ENCODE data around the gene ANGPT4.
A peak's percentile ranks its signal among the peaks of the same experiment; 100 is the strongest.

ANGPT4 gene

DNA sequence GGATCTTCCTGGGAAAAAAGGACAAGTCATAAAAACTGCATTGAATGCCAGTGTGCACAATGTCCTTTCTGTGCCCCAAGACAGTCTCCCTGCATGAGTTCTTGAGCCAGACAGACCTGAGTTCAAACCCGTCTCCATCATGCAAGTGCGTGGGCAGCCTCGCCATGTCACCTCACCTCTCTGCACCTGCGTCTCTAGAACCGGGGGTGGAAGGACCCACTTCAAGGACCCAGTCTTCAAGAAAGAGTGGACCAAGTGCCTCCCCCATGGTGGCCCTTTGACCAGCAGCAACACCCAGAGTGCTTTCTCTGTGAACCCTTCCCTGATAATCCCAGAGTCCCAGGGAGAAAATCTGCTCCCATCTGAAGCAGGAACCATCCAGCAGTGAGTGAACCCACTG is 23.5 kb upstream of the ANGPT4 start:
- no peak for DNase-seq (ENCODE audit: low read depth)

DNA sequence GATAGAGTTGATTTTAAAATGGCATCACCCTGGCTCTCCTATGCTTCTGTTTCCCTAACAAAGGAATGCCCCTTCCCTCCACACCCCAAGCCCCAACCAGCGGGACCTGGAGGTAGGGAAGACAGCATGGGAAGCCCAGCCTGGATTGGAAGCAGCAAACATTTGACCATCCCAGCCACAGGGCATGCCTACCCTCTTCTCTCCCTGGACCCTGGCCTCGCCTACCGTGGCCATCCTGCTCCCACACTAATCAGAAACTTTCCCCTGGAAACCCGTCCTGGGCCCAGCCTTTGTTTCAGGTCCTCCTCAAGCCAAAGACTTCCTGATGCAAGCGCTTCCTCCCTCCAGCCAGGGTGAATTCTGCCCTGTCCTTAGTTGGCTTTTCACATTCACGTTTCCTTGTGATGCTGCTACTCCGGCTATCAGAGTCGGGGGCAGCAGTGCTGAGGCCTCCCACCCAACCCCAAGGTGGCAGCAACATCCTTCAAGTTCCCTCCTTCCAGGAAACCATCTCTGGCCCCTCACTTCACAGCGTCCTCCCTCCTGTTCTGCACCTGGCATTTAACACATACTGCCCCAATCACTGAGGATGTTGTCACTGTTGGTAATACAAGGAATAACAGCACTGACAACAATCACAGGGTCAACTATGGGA is 18.2 kb upstream of the ANGPT4 start:
- no peak for DNase-seq (ENCODE audit: low read depth)

DNA sequence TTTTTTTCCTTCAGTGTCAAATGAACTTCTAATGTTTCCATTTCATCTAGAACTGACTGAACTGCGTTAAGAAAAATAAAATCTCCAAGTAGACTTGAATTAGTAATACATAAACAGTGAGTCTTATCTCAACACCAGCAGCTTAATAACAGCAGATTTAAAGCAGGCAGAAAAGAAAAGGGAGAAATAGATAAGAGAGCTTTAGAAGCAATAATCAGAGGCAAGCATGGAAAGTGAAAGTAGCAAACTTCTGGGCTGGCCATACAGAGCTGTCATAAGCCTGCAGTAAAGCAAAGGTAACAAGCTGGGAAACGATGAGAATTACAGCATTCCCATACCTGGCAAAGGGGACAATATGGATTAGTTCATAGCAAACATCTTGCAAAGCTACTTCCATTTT is 16.9 kb upstream of the ANGPT4 start:
- DNase-seq (ENCODE audit: low read depth), result no peak

DNA sequence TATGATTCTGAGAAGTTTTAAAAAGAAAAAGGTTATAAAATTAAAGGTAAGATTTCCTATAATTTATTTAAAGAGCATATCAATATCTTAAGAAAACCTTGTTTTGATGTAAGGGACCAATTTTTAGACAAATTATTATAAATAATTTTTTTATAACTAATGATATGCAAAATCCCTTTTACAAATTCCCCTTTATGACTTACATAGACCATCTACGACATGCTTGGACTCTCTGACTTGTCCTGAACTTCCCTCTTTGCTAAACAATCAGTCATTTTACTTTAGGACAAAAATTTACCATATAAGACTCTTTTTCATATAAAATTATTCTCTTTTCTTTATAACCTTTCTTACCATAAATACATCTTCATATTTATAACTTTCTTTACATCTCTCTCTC is 15.3 kb upstream of the ANGPT4 start:
- no peak for DNase-seq (ENCODE audit: low read depth)

DNA sequence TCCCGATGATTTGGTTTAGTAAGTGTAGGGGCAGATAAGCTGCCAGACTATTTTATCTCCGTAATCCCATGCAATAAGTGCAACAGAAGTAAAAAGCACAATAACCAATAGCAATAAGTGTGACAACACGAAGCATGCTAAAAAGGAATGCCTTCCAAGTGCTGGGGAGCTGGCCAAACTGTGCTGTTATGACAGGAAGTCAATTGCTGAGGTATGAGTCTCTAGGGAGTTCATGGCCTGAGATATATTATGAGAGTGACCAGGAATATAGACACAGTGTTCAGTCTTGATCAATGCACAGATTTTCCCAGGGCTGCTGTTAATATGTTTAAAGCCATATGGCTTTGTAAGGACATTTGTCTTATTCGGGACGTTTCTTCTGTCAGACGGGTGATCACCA is 10.5 kb upstream of the ANGPT4 start:
- no peak for DNase-seq (ENCODE audit: low read depth)

DNA sequence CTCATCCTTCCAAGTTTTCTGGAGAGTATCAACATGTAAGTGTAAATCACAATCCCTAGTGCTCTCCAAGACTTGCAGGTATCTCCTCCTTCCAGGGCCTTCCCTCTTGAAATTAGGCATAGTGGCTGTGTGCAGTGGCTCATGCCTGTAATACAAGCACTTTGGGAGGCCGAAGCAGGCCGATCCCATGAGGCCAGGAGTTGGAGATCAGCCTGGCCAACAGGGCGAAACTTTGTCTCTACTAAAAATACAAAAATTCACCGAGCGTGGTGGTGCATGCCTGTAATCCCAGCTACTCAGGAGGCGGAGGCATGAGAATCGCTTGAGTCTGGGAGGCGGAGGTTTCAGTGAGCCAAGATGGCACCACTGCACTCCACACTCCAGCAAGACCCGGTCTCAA is 9.4 kb upstream of the ANGPT4 start:
- DNase-seq (ENCODE audit: low read depth), result no peak

DNA sequence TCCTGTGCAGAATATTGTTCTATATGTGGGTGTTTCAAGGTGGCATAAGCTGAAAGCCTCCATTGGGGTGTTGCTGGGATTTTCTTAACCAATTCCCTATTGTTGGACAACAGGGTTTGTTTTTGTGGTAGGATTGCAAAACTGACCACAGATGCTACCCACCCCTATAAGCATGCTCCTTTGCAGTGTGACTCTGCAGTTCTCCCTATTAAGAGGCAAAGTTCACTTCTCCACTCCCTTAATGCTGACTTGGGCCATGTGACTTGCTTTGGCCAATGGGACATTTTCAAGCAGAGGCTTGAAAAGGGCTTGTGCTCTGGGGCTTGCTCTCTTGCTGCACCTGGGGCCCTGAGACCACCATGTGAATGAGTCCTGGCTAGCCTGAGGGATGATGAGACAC is 8.5 kb upstream of the ANGPT4 start:
- DNase-seq (ENCODE audit: low read depth), result no peak

DNA sequence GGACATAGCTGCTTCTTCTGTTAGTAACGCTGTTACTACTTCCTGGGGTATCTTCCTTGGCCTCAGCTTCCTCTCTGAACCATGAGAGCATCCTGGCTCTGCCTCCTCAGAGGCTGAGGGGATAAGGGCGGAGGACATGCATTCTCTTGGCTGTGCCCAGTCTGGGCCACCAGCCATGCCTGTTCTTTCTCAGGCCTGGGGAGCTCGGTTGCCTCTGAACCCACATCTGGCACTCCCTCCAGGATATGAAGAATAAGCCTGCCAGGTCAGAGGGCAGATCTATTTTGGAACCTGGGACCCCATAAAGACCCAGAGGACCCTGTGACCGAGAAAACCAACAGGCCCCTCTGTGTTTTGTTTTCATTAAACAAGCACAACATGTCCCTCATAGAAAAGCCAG is 6.6 kb upstream of the ANGPT4 start:
- no peak for DNase-seq (ENCODE audit: low read depth)

DNA sequence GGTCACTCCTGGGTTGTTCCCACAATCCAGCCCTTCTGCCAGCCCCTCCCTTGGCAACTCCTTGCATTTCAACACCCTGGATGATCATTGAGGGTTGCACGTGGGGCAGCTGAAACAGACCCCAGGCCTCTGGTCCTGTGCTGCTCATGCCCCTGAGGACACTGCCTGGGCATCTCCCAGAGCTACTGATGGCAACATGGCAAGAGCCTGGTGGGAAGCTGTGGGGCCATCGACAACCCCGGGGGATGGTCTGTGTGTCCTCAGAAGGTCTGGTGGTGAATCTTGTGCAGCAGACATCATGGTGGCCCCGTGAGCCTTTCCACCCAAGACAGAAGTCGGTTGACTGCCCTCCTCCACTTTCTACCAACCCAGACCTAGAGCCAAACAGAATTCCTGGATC is 4.9 kb upstream of the ANGPT4 start:
- DNase-seq (ENCODE audit: low read depth), result no peak

DNA sequence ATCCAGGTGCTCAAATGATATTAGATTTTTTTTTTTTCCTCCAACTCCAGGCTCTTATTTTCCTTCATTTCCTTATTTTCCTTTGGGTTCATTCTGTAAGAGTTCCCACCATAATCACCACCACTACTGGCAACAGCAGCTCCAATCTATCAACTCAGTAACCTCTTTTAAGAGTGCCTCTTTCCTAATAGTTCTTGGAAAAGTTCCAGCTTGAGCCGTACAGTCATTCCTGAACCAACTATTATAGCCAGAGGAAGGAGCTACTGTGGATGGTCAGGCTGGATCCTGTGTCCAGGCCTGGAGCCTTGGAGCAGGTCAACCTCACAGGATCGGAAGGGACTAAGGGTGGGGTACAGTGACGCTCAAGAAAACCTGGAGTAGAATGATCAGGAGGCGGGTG is 4.2 kb upstream of the ANGPT4 start:
- DNase-seq (ENCODE audit: low read depth), result peak; percentile 3

DNA sequence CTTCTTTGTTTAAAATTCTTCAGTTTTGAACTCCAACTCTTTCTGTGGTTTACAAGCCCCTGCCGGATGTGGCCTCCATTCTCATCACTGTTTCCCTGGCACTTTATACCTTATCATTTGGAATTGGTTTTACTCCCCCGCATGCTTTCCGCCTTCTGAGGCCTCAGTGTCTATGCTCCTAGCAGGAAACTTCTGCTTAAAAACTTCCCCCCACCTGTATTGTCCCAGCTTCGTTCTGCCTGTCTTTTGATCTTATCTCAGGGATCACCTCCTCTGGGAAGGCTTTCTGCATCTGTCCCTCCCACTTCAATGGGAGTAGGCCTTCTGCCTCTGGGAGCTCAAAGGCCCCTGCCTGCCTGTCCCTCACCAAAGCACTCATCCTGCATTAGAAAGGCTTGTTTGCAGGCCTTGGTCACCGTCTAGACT is 3.4 kb upstream of the ANGPT4 start:
- no peak for DNase-seq (ENCODE audit: low read depth)

DNA sequence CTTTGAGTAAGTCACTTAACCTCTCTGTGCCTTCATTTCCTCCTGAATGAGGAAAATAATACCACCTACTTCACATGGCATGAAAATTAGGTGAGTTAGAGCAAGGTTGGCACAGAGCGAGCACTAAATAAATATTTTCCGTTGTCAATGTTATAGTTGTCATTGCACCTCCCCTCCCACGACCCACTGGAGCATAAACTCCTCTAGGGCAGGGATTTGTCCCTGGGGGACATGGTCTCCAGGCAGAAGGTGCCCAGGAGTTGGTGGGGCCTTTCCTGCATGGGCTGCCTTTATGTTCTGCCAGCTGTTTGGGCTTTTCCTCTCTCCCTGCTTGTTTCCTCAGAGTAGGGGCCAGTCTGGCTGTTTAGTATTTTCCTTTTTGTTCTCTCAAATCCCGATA is 1.3 kb upstream of the ANGPT4 start:
- DNase-seq (ENCODE audit: low read depth), result no peak

DNA sequence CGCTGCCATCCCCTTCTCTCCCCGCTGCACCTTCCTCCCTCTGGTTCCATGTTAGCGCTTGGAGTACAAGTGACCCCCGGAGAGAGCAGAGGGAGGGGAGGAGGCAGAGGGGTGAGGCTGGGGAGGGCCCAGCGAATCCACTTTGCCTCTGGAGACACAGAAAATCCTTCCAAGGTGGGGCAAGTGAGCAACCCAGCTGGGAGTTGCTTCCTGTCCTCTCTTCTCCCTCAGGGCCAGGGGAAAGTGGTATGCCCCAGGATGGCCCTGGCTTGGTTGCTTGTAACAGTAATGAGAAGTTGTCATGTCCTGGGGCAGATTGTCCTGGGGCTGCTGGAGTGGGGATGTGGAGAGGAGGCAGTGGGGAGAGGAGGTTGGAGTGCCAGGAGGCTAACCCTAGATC is 691 bp upstream of the ANGPT4 start:
- no peak for DNase-seq (ENCODE audit: low read depth)

DNA sequence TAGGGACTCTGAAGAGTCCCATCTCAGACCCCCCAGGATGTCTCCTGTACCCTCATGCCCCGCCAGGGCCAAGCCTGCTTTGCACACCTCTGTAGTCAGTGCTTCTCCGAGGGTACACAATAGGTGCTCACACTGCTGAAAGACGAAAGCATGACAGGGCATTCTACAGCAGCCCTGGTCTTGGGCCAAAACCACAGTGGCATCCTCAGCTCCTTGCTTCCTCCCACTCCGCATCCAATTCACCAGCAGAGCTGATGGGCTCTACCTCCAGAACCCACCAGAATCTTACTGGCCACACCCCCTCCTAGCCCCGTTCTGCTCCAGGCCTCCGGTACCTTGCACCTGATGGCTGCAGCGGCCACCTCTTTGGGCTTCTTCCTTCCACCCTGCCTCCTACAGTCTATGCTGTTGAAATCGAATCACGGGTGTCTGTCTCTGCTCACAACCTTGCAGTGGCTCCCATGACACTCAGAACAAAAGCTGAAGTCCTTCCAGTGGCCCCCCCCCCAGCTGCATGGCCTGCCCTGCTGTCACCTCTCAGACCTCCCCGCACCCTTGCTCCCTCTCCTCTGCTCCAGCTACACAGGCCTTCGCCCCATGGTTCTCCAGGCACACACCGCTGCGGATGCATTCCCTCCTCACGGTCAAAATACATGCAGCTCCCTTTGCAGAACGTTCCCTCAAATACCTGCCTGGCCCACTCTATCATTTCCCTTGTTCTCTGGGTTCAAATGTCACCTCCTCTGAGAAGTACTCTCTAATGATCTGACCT is 1.2 kb downstream of the ANGPT4 start:
- no peak for DNase-seq (ENCODE audit: low read depth)

DNA sequence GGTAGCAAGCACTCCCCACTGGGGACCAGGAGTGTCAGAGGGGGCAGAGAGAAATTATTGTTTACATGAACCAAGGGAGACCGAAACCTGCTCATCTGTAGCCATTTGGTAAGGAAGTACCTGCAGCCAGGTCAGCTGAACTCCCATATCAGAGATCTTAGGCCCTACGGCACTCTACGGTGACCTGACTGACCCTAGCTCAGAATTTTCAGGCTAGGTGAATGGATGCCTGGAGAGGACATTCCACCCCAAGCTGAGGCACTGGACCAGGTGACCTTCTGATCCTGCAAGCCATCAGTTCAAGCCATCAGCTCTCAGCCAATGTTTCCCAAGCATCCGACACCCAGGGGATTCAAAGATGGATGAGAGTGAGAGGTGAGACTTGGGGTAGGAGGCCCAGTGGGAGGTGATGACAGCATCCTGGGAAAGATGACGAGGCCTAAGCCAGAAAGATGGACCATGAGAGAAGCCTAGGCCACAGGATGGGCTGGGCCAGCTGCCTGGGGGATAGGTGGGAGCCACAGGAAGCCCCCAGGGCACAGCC is 2.8 kb downstream of the ANGPT4 start:
- no peak for DNase-seq (ENCODE audit: low read depth)

DNA sequence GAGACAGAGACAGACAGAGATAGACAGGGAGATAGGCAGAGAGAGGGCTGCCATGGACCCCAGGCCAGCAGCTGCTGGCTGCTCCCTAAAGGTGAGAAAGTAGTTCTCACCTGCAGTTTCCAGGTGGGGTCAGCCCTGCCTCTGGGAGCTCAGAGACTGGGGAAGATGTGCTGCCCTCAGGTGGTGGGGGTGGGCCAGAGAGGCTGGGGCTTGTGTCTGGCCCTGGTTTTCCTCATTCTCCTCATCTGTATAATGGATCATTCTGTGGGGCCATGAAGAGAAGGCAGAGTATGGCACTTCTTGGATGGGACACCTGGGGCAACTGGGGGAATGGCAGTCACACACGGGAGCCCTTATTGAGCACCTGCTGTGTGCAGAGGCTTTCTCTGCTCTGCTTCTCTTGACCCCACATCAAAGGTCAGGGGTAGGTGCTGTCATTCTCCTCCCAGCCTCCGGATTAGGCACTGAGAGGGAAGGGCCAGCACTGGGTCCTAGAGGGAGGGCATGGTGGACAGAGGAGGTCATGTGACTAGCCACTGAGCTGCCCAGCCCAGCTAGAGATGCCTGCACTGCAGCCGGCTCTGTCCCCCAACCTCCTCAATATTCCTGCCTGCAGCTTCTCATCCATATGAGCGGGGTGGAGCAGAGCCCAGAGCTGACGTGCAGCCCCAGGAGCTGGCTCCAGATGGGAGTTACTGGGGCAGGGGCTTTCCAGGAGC is 4.1 kb downstream of the ANGPT4 start:
- no peak for DNase-seq (ENCODE audit: low read depth)

DNA sequence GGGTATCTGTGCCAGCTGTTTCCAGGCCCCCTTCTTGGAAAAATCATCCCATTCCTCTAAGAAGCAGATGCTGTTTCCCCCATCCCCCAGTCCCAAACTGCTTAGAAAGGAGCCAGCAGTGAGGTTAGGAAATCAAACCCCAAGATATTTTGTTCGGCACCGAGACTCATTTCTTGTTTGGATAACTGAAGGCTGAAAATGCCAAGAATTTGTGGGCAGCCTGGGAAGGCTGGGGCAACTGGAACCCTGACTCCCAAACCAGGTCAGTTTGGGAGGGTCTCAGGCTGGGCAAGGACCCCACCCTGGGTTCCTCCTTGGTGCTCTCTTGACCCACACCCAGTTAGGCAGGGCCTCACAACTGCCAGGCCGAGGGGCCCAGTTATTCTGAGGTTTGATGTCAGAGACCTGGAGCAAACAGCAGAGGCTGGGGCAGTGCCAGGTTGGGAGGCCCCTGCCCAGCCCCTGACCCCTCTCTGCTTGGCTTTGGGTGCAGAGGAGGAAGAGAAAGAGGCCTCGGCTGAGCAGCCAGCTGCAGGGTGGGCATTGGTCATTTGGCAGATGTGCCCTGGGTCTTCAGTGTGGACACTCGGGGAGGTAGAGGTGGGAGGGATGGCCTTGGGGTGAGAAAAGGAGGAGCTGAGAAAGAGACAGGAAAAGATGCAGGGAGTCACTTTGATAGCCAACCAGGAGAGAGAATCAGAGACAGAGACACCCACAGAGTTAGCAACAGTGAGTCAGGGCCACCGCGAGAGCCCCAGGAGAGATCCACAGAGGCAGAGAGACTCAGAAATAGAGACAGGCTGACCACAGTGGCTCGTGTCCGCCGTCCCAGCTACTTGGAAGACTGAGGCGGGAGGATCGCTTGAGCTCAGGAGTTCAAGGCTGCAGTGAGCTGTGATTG is 5.0 kb downstream of the ANGPT4 start:
- DNase-seq (ENCODE audit: low read depth), result no peak

DNA sequence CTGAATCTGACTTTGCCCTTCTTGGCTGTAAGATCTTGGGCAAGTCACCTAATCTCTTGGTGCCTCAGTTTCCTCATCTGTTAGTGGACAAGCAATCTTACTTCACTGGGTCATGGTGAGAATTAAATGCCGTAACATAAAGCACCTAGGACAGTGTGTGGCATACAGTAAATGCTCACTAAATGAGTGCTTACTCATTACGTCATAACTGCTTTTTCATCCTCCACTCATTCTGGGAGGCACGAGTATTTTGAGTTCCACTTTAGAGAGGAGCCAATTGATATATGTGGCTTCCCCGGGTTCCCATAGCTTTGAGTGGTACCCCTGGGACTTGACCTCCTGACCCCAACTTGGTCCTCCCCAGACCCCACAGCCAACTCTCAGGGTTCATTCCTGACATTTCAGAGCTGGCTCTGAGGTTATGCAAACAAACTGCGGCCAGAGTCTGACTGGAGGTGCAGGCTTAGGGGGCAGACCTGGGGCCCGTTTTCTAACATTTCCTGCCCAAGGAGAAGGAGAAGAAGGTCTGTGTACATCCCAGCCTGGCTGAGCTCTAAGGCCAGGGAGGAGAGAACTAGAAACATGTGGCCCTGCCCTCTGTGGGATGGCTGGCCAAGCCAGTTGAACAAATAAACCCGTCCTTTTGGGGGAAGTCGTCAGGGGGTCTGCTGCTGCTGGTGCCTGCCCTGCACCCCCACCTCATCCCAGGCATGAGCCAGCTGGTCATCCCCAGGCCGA is 5.8 kb downstream of the ANGPT4 start:
- DNase-seq (ENCODE audit: low read depth), result no peak

DNA sequence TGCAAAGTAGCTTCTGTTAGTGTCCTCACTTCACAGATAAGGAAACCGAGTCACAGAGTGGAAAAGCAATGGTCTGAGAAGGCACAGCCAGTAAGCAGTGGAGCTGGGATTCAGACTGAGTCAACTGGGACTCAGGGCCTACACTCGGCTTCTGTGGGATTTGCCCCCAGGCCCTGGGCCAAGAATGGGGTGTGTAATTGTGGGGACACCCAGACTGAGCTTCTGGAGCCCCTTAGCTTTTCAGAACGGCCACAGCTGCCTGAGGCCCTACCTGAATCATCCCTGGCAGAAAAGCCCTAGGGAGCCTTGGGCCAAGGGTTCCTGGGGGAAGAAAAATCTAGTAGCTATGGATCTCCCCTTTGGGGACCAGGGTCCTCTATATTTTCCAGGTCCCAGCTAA is 6.5 kb downstream of the ANGPT4 start:
- no peak for DNase-seq (ENCODE audit: low read depth)

DNA sequence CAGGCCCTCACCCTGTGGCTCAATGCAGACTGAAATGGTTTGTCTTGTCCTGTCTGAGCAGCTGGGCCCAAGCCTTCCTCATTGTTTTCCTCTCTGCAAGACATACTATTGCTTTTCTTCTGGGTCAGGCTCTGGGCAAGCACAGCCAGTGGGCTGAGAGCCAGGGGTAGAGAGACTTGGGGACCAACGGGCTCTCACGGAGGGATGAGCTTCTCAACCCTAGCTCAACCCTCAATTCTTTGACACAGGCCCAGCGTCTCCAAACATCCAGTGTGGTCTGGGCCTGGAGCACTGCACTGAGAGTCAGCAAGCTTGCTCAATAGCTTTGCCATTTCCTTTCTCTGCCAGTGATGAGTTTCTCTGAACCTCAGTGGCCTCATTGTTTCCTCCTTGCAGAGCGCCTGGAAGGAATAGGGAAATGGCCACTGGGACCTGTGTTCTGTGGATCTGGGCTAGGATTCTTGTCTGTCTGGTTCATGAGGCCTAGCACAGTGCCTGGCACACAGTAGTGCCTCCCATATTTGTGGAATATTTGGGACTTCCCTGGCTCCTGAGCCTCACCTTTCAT is 9.3 kb downstream of the ANGPT4 start:
- DNase-seq (ENCODE audit: low read depth), result no peak

DNA sequence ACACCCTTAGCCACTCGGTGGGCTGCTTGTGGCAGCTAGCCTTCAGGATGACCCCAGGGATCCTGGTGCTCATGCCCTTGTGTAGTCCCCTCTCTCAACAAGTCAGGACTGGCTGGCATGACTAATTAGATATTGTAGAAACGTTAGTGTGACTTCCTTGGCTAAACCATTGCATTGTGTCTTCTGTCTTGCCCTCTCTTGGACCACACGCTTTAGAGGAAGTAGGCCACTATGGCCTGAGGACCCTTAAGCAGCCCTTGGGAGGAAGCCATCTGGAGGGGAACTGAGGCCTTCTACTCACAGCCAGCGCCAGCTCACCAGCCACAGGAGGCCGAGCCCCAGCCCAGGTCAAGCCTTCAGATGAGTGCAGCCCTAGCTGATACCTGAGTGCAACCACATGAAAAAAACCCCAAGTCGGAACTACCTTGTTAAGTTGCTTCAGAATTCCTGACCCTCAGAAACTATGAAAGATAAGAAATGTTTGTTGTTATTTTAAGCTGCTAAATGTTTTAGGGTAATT is 10.1 kb downstream of the ANGPT4 start:
- no peak for DNase-seq (ENCODE audit: low read depth)

Data from amniotic epithelial cell (primary cell).